RWPE1 (cell line): ENCODE measurements around the gene MPPED2.

Experiments used
- CTCF ChIA-PET: fragments of 350-600 bp; sonication (Branson Sonifier 250); formaldehyde crosslinking; extraction: SDS; loops from one replicate; lab custom pipeline; 2021; lab: Yijun Ruan, JAX
- POLR2A ChIA-PET: fragments of 400-600 bp; formaldehyde crosslinking; extraction: SDS; loops from one replicate; lab custom pipeline; 2020; ENCODE audit warnings: antibody characterized with exemption; ENCODE audit not compliant: low non-redundant PET; lab: Yijun Ruan, JAX
- DNase-seq: peaks from one replicate; pipeline ENCODE4 v3.0.0; 2012; ENCODE audit warnings: low spot score
- H3K27ac ChIP-seq: fragments of 450-650 bp; 2 replicates; pipeline ENCODE4 v1.5.1; 2017
- CTCF ChIP-seq: fragments of 450-650 bp; conservative IDR thresholded peaks from 2 replicates; pipeline ENCODE4 v1.5.1; 2017; ENCODE audit warnings: low read depth, mild to moderate bottlenecking

MPPED2 gene

GRCh38 chr11:30499940-30500339 lies 86.2 kb downstream of the MPPED2 start:
- ChIA-PET CTCF (no interaction called here), POLR2A (no interaction called here)
- no peak overlapping the region for H3K27ac ChIP-seq
- no peak for DNase-seq
- no peak for TF ChIP-seq CTCF

GRCh38 chr11:30497600-30497999 lies 88.6 kb downstream of the MPPED2 start:
- TF ChIP-seq CTCF: no peak
- POLR2A ChIA-PET: no interaction called here
- DNase-seq: no peak
- no peak overlapping the region for H3K27ac ChIP-seq
- CTCF ChIA-PET: interaction anchor here (0.6 kb wide), 1 partner anchor 170 kb away, joined by 9 read pairs; no protein-coding TSS in a partner anchor

- TF ChIP-seq CTCF: no peak
- DNase-seq: no peak
- no peak overlapping the region for H3K27ac ChIP-seq
- ChIA-PET CTCF (no interaction called here), POLR2A (no interaction called here)
These were observed 89.2 kb downstream of the MPPED2 start for GRCh38 chr11:30496935-30497334.

DNA sequence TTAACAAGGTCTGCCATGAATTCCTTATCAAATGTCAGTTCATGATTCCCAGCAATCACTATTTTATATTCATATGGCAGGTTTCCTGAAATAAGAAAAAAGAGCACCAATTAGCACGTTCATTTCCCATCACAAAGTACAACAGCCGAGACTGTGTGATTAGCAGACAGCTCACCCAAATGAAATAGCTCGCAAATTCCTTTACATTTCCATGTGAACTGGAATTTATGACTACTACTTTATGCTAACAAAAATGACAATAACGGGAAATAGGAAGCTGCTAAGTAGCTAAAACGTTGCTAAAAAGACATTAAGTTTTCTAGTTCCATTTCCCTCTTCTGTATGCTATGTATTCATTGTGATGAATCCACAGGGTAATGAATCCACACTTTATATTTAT lies 90.7 kb downstream of the MPPED2 start:
- H3K27ac ChIP-seq: no peak overlapping the region
- CTCF ChIA-PET: interaction anchor here (0.6 kb wide), 1 partner anchor 276 kb away, joined by 3 read pairs; no protein-coding TSS in a partner anchor
- DNase-seq: no peak
- POLR2A ChIA-PET: no interaction called here
- no peak for TF ChIP-seq CTCF

DNA sequence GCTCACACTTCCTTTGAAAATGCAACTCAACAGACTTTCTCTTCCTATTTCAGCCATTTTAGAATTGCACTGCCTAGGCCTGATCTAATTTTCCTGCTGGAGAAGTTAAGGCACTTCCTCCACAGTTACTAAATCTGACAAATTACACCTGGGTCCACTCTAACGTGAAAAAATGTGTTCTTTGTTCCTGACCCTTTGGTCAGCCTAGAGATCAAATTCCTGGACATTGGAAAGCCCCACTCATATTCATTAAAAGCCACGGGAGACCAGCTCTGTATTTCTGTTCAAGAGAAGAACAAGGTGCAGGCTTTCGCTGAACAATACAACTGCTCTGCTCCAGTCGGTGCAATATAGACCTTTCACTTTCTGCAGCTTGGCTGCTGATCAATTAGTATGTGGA lies 96.6 kb downstream of the MPPED2 start:
- no peak for TF ChIP-seq CTCF
- POLR2A ChIA-PET: interaction anchor here (0.7 kb wide), 1 partner anchor 47 kb away, joined by 3 read pairs; no protein-coding TSS in a partner anchor
- H3K27ac ChIP-seq: no peak overlapping the region
- DNase-seq: no peak
- CTCF ChIA-PET: interaction anchor here (0.7 kb wide), 2 partner anchors 24 to 28 kb away, joined by 3 to 5 read pairs; no protein-coding TSS in a partner anchor

GRCh38 chr11:30489076-30489475 lies 97.1 kb downstream of the MPPED2 start:
- DNase-seq: no peak
- ChIA-PET POLR2A (interaction anchor here (0.7 kb wide), 1 partner anchor 47 kb away, joined by 3 read pairs; no protein-coding TSS in a partner anchor), CTCF (no interaction called here)
- H3K27ac ChIP-seq: no peak overlapping the region
- TF ChIP-seq CTCF: no peak
